ENCODE results near the gene FMNL2.
"Not testable (repeated sequence)": the region's sequence is repeated elsewhere in the genome, so short reads cannot be mapped to it uniquely, and the experiment has no call there.

Gene FMNL2

DNA sequence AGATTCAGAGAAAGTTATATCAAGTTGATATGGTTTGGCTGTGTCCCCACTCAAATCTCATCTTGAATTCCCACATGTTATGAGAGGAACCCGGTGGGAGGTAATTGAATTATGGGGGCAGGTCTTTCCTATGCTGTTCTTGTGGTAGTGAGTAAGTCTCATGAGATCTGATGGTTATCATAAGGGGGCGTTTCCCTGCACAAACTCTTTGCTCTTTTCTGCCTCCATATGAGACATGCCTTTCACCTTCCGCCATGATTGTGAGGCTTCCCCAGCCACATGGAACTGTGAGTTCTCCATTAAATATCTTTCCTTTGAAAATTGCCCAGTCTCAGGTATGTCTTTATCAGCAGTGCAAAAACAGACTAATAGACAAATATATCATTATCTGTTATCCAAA is 187.5 kb downstream of the FMNL2 start:
- not testable (repeated sequence) for DNase-seq (ENCODE audit: low read depth in 2 of 2)

- DNase-seq (ENCODE audit: low read depth in 2 of 2) = no peak
Observed at GRCh38 chr2:152523091-152523490, 188.1 kb downstream of the FMNL2 start.

DNA sequence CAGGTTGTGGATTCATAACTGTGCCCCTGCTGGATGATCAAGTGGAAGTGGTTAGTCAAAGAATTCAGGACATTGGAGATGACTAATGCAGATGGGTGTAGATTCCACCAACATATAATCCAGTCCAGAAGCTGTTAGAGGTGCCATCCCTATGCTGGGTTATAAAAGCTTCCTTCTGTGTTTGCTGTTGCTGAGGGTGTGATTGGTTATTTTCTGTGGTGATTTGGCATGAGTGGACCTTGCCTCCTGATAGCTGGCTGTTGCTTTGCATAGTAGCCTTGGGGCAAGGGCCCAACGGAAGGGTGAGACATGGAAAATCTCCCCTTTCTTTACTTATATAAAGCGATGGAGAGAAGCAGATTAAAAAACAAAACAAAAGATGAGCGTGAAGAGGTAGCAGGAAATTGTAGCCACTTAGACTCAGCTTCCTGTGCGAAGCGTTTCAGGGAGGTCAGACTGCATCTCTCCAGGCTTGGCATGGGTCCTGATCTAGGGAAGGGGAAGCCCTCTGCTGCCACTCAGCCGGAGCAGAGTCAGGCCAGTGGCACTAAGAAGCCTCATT is 190.4 kb downstream of the FMNL2 start:
- no peak for DNase-seq (ENCODE audit: low read depth in 2 of 2)

GRCh38 chr2:152529420-152530115 is 194.6 kb downstream of the FMNL2 start:
- DNase-seq (ENCODE audit: low read depth in 2 of 2) = no peak

- no peak for DNase-seq (ENCODE audit: low read depth in 2 of 2)
Observed at GRCh38 chr2:152532241-152532640, 197.3 kb downstream of the FMNL2 start.

- DNase-seq (ENCODE audit: low read depth in 2 of 2) = no peak
Observed at GRCh38 chr2:152534460-152535135, 199.6 kb downstream of the FMNL2 start.

- no peak for DNase-seq (ENCODE audit: low read depth in 2 of 2)
Observed at GRCh38 chr2:152537081-152537651, 202.2 kb downstream of the FMNL2 start.

DNA sequence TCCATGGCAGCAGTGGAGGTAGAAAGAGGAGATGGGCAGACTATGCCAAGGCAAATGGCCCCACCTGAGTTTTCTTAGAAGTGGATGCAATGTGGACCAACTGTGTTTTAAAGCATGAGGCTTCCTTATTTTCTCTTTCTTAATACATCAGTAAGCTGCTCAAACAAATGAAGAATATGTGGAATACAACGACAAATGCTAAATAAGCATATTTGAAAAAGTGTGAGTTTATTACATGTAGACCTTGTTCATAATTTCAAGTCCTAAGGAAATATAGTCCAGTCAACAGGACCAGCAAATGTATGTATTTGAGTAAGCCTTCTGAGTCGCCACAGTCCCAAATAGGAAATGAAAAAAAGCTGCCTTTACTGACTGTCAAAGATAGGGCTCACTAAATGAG is 204.4 kb downstream of the FMNL2 start:
- DNase-seq (ENCODE audit: low read depth in 2 of 2) = no peak

DNA sequence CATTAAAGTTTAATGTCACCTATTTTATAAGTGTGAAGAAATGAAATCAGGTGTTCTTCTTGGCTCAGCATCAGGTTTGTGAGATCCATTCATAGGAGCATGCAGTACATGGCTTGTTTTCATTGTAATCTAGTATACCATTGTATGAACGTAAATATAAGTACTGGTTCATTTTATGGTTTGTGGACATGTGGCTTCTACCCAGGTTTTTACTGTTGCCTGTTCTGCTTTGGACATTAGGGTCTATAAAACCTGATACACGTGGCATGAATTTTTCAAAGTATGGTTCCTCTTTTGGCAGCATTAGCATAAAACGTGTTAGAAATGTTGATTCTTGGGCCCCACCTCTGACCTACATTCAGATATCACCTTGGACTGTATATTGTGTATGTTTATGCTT is 206.7 kb downstream of the FMNL2 start:
- no peak for DNase-seq (ENCODE audit: low read depth in 2 of 2)

DNA sequence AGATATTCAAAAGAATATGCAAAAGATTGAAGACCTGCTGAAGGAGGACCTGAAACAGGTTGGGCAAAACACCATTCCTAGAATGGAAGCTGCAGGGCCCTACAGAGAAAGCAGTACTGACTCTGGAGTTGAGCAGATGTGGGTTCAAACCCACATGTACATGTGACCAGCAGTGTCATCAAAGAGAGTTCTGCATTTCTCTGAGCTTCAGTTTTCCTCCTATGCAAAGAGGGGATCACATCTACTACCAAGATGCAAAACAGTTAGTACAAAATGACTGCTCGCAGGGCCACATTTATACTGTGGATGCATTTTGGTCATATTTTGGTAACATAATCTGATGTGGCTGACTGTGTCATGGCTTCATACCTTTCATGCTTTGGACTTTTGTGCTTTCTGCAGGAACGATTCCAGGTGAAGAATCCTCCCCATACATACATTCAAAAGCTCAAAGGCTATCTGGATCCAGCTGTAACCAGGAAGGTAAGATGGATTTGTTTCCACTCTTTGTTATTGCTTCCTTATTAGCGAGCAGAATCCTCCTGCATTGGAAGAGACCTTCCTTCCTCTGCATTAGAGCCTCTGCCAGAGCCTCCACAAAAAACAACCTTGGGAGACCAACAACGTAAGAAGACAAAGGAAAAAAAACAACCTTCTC is 207.5 kb downstream of the FMNL2 start:
- DNase-seq (ENCODE audit: low read depth in 2 of 2) = no peak

DNA sequence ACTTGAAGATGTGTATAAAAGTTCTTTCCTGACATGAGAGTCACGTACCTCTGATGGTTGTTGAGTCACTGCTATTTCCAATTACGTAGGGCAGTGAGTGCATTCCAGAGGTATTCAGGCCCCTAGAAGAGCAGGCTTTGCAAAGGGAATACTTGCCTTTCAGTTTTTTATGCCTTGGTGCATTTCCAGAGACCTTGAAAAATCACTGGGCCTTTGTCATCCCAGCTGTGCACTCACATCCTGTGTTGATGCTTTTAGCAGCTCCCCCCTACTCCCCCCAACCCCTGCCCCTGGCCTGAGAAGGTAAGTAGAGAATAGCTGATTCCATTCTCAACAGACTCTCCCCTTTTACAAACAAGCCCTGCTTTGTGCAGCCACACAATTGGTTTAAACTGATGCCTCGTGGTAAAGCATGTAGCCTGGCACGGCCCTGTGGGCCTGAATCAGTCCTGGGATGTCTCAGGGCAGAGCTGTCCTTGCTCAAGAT is 208.1 kb downstream of the FMNL2 start:
- DNase-seq (ENCODE audit: low read depth in 2 of 2) = no peak

- DNase-seq (ENCODE audit: low read depth in 2 of 2) = no peak
Observed at GRCh38 chr2:152543717-152544116, 208.7 kb downstream of the FMNL2 start.

DNA sequence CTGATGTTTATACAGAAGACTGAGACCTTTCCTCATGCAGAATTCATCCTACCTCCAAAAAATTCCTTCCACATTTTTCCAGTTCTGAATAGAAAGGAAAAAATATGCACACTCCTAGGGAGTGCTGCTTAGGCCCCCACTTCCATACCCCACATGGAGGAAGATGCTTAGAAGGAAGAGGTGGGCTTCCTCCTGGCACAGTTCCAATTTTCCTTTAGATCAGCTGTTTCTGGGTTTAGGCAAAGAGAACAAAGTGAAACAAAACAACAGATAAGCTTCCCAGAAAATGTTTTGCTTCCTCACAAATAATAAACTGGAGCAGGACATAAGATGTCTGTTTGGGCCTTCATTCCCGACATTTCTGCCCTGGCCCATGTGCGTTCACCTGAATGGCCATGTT is 209.7 kb downstream of the FMNL2 start:
- no peak for DNase-seq (ENCODE audit: low read depth in 2 of 2)

DNA sequence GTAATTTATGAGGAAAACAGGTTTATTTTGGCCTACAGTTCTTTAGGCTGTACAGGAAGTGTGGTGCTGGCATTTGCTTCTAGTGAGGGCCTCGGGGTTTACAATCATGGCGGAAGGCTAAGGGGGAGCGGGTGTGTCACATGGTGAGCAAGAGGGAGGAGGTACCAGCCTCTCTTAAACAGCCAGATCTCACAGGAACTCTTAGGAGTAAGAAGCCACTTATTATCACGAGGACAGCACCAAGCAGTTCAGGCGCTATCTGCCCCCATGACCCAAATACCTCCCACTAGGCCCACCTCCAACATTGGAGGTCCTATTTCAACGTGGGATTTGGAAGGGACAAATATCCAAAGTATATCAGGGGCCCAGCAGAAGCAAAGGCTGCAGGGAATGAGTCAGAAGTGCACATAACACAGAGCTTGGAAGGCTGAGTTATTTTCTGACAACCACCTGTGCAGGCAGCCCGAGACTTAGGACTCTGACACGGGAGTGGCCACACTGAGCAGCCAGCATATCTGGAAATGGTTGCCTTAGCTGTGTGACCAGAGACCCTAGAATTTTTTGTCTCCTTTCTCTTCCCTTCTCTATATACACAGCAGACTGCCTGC is 211.4 kb downstream of the FMNL2 start:
- no peak for DNase-seq (ENCODE audit: low read depth in 2 of 2)

DNA sequence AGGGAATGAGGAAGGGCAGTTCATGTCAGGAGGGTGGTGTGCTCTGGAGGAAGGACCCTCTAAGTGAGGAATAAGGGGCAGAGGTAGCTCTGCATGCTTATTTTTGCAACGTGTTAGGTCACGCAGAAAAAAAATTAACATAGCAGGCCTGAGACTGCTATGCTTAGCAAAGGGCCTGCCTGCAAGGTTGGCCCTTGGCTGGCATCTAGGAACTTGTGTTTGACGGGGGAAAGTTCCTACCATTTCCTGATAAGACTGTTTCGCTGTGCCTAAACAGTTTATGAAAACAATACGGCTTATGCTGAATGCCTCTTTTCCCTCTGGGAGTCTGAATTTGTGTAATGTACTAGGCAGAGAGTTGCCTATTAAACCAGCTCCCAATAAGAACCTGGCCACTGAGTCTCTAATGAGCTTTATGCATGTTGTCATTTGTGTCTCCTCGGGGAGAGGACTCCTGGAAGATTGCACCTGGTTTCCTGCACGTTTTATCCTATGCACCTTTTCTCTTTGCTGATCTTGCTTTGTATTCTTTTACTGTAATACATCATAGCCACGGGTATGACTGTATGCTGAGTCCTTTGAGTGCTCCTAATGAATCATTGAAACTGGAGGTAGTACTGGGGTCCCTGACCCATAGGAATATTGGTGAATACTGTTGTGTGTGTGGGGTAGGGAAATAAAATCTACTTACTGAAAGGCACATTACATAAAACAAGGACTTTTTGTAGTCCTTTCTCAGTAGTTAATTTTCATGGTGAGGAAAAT is 213.3 kb downstream of the FMNL2 start:
- DNase-seq (ENCODE audit: low read depth in 2 of 2) = no peak

DNA sequence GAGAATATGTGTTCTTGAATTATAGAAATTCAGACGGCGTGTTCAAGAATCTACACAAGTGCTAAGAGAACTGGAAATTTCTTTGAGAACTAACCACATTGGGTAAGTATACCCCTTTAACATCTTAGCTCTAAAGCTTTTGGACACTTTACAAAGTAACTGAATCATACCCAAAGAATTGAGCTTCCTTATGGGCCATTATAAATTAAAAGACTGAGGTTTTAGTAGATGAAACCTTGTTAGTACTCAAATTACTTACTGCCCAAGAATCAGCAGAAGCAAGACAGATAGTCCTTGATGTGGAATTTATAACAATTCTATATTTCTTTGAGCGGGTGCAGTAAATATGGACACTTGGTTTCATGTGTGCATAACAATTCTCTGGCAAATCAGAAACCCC is 214.0 kb downstream of the FMNL2 start:
- no peak for DNase-seq (ENCODE audit: low read depth in 2 of 2)

GRCh38 chr2:152549423-152549822 is 214.4 kb downstream of the FMNL2 start:
- no peak for DNase-seq (ENCODE audit: low read depth in 2 of 2)

DNA sequence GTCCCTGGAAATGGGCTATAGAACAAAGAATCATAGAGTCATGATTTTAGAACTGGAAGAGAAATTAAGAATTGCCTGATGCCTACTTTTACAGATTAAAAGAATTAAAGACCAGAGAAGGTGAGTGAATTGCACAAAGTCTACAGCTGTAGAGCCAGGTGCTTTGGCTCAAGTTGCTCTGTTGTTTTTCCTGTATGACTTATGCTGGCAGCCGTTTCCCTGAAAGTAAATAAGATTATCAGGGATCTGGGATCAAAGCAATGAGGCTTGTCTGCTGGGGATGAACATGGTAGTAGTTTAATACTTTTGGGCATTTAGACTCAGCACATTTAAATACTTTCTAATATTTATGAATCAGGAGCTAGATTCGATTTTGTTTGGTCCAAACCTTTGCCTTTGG is 215.4 kb downstream of the FMNL2 start:
- no peak for DNase-seq (ENCODE audit: low read depth in 2 of 2)

- DNase-seq (ENCODE audit: low read depth in 2 of 2) = no peak
Observed at GRCh38 chr2:152552888-152553287, 217.9 kb downstream of the FMNL2 start.

DNA sequence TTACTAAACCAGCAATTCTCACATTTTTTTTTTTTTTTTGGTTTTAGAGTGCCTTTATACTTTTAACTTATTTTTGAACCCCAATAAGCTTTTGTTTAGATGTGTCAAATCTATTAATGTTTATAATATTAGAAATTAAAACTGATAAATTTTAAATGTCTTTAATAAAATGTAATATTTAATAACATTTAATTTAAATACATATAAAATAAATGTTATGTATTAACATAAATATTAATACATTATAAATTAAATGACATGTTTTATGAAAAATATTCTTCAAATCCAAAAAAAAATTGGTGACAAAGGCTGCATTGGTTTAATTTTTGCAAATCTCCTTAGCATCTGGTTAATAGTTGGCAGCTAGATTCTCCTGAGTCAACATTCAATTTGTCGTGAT is 218.5 kb downstream of the FMNL2 start:
- no peak for DNase-seq (ENCODE audit: low read depth in 2 of 2)

- DNase-seq (ENCODE audit: low read depth in 2 of 2) = no peak
Observed at GRCh38 chr2:152555048-152555447, 220.1 kb downstream of the FMNL2 start.

All from stimulated activated CD4-positive, alpha-beta T cell treated with anti-CD3 and anti-CD28 coated beads, Interleukin-4, amount 100 ng/mL, for 48 hours (primary cell).